Right lobe of liver (tissue), 6 donors: ENCODE measurements around the gene SYNE3. TPM values are rescaled to one million over a fixed set of nuclear protein-coding genes. Genes with fewer than 3 reads are reported as not detected.

Source experiments
- ATAC-seq, 4 donors: fragments of 200-7000 bp; cut with Tn5 transposase; one replicate each; pipeline ENCODE4 v1.9.1; 2020; ENCODE audit warnings: mild to moderate bottlenecking in 4 of 4, moderate library complexity in 4 of 4
- DNase-seq, 3 donors: peaks; one replicate each; pipeline ENCODE4 v3.0.0-alpha.2; 2020
- H3K27ac ChIP-seq, 3 donors: fragments of 200-600 bp; one replicate each; pipeline ENCODE4 v1.8.0; 2022
- H3K27me3 ChIP-seq, 2 donors: fragments of 200-600 bp; one replicate each; pipeline ENCODE4 v1.8.0; 2022
- H3K36me3 ChIP-seq, 4 donors: fragments of 200-600 bp; sonication (generic) in 1 of 4; one replicate each; pipeline versions ENCODE4 v1.5.1 to v1.8.0; 2017 to 2022; ENCODE audit warnings: control low read depth in 1 of 4
- H3K4me1 ChIP-seq, 4 donors: fragments of 200-600 bp; sonication (generic) in 1 of 4; one replicate each; pipeline versions ENCODE4 v1.5.1 to v1.8.0; 2017 to 2022; ENCODE audit warnings: control low read depth in 1 of 4
- H3K4me3 ChIP-seq, 3 donors: fragments of 200-600 bp; one replicate each; pipeline ENCODE4 v1.8.0; 2022
- H3K9me3 ChIP-seq, 4 donors: fragments of 200-600 bp; sonication (generic) in 1 of 4; one replicate each; pipeline versions ENCODE4 v1.5.1 to v1.8.0; 2017 to 2022; ENCODE audit warnings: control low read depth in 1 of 4
- POLR2A ChIP-seq: fragments of 450-650 bp; IDR thresholded peaks from one replicate; pipeline ENCODE4 v1.6.1; 2017; ENCODE audit warnings: antibody characterized with exemption, mild to moderate bottlenecking
- WGBS: methylation state at CpG from one replicate; pipeline ENCODE4 v1.1.6; 2018; ENCODE audit warnings: low coverage, low lambda C conversion rate; ENCODE audit not compliant: insufficient coverage; ENCODE audit errors: missing lambda C conversion rate; 5-methylcytosine and 5-hydroxymethylcytosine counted together
- intact Hi-C, 2 donors: fragments of 100-400 bp; cut with DNase I; formaldehyde crosslinking; loops; one replicate each; pipeline versions ENCODE4 v1.11.2 to v1.14.1; 2022
- total RNA-seq, 6 experiments: library from RNA; depleted of rRNA in 2 of 6; stranded (reverse); fragments of >200 nt in 2 of 6; fragmentation: NEBNext Ultra II Directional in 3 of 6; extraction: Animal tissue kit (Norgen Biotek cat#: 25700) in 3 of 6; gene quantifications; one replicate each; pipeline versions ENCODE4 v1.1.0 to v1.2.4, GENCODE V29; 2016 to 2023
- TF ChIP-seq, protein P1 (sequence below), 4 donors: fragments of 200-600 bp in 3 of 4; fragments of 450-650 bp in 1 of 4; IDR thresholded peaks; one replicate each; pipeline versions ENCODE4 v1.5.1 to v1.8.0; 2016 to 2022; ENCODE audit warnings: antibody characterized with exemption in 4 of 4, mild to moderate bottlenecking in 2 of 4
- donor health status: DM: no; HTN: yes; CAD: no.
- donor health status: DM: no; HTN: no; CAD: no.
- donor health status: DM: no; HTN: no; CAD: no.
- donor health status: DM: no; HTN: yes; CAD: no.
- donor health status: DM: no; HTN: yes; CAD: no.

SYNE3 gene
- total RNA-seq, 6 experiments from 2014 or later, result 3.7 to 11.6 (median 5.0) TPM

DNA sequence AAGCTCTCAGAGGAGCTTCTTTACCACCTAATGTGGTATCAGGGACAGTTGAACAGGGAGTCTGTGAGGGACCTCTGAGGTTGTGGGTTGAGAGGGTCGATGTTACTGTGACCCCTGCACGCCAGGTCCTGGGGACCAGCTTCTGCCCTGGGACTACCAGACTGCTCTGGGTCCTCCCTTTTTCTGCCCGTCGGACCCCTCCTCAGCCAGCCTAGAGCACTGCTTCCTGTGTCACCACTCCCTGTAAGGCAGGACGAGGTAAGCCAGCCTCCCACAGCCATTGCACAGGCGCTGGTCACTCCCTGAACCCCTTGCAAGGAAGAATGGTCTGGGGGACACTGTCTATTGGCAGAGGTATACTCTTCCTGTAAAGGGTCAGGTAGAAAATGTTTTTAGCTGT is 38.1 kb downstream of the SYNE3 start:
- Histone ChIP-seq H3K27me3 (no peaks in the 10 kb centered on the region), H3K9me3 (no peaks in the 10 kb centered on the region), H3K4me1 (peaks cover 0 to 6% (median 0%) of the 10 kb centered on the region in 4 donors), H3K27ac (no peak overlapping the region), H3K4me3 (no peak overlapping the region), H3K36me3 (peaks cover 0 to 8% (median 0%) of the 10 kb centered on the region in 4 donors)
- intact Hi-C loops, result no loop called here
- ATAC-seq (no peak), DNase-seq (no peak)
- TF ChIP-seq, protein P1, sequence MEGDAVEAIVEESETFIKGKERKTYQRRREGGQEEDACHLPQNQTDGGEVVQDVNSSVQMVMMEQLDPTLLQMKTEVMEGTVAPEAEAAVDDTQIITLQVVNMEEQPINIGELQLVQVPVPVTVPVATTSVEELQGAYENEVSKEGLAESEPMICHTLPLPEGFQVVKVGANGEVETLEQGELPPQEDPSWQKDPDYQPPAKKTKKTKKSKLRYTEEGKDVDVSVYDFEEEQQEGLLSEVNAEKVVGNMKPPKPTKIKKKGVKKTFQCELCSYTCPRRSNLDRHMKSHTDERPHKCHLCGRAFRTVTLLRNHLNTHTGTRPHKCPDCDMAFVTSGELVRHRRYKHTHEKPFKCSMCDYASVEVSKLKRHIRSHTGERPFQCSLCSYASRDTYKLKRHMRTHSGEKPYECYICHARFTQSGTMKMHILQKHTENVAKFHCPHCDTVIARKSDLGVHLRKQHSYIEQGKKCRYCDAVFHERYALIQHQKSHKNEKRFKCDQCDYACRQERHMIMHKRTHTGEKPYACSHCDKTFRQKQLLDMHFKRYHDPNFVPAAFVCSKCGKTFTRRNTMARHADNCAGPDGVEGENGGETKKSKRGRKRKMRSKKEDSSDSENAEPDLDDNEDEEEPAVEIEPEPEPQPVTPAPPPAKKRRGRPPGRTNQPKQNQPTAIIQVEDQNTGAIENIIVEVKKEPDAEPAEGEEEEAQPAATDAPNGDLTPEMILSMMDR (IDR thresholded peaks at IDR 0.05), result no peak
- no peak for TF ChIP-seq POLR2A
- WGBS, result 83% methylated on average over 2 of the region's 6 CpGs

- Histone ChIP-seq H3K36me3 (peaks cover 0 to 10% (median 2%) of the 10 kb centered on the region in 4 donors), H3K9me3 (no peaks in the 10 kb centered on the region), H3K4me3 (no peak overlapping the region), H3K4me1 (peaks cover 0 to 6% (median 0%) of the 10 kb centered on the region in 4 donors), H3K27ac (no peak overlapping the region), H3K27me3 (no peaks in the 10 kb centered on the region)
- DNase-seq (no peak), ATAC-seq (no peak)
- WGBS, result 76% methylated on average over 12 of the region's 17 CpGs
- intact Hi-C loops, result no loop called here
- no peak for TF ChIP-seq POLR2A
- TF ChIP-seq, protein P1 (IDR thresholded peaks at IDR 0.05), result no peak
Observed at GRCh38 chr14:95477411-95478269, 38.8 kb downstream of the SYNE3 start.

DNA sequence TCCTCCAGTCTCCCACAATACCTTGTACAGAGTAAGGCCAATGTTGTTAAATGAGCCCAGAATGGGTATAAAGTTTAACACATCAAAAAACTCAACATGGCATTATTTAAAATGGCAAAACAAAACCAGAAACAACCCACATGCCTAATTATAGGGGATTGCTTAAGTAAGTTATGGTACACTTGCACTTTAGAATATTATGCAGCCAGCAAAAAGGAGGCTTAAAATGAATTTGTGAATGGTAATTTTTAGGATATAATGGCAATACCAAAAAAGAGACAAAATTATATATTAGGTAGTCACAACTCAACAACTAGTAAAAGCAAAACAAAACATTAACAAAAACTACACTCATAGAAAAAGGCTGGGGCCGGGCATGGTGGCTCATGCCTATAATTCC is 39.7 kb downstream of the SYNE3 start:
- ATAC-seq (no peak), DNase-seq (no peak)
- no peak overlapping the region for H3K27ac ChIP-seq
- no peaks in the 10 kb centered on the region for H3K9me3 ChIP-seq
- no peaks in the 10 kb centered on the region for H3K27me3 ChIP-seq
- WGBS, result 78% methylated on average over 1 of the region's 1 CpG
- no peak for TF ChIP-seq POLR2A
- TF ChIP-seq, protein P1 (IDR thresholded peaks at IDR 0.05), result no peak
- intact Hi-C loops, result no loop called here
- peaks cover 0 to 6% (median 0%) of the 10 kb centered on the region in 4 donors for H3K4me1 ChIP-seq
- H3K36me3 ChIP-seq, result peaks cover 0 to 13% (median 3%) of the 10 kb centered on the region in 4 donors
- no peak overlapping the region for H3K4me3 ChIP-seq

DNA sequence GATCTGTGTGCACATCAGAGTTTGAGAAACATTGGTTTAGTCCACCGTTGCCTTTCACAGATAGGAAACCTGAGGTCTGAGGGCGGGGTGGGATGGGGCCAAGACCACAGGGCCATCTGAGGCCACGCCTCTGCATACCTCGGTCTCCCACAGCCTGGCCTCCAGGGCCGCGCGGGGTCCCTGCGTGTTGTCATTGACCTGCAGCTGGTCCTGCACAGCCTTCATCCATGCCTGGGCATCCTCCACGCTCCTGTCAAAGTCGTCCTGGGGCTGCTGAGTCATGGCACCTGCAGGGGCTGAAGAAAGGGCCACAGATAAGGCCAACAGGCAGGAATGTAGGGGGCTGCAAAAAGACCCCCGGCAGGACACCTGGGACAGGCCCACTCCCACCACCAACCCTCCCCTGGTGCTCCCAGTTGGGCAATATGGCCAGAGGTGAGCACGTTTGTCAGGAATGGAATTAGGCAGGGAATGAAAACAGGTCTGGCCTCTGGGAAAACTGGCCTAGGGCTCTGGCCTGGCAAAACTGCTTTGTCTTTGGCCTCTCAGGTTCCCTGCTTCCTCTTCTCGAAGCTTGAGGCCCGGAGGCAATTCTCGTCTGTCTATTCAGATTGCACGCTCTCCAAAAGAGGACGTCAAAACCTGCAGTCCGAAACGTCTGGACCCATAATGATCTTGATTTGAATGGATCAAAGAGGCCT is 40.8 kb downstream of the SYNE3 start:
- intact Hi-C loops, result no loop called here
- DNase-seq, result no peak

More for the DNA sequence above, 40.8 kb downstream of the SYNE3 start:
- no peak for TF ChIP-seq POLR2A
- TF ChIP-seq, protein P1 (IDR thresholded peaks at IDR 0.05), result no peak
- no peak for ATAC-seq
- H3K4me3 ChIP-seq, result no peak overlapping the region
- no peak overlapping the region for H3K27ac ChIP-seq
- H3K4me1 ChIP-seq, result peaks cover 0 to 6% (median 0%) of the 10 kb centered on the region in 4 donors
- peaks cover 0 to 13% (median 3%) of the 10 kb centered on the region in 4 donors for H3K36me3 ChIP-seq
- no peaks in the 10 kb centered on the region for H3K27me3 ChIP-seq
- WGBS, result 86% methylated on average over 5 of the region's 19 CpGs
- H3K9me3 ChIP-seq, result no peaks in the 10 kb centered on the region
